Measurements from ENCODE around the gene CFAP57. TPM values are rescaled to one million over a fixed set of nuclear protein-coding genes. Genes with fewer than 3 reads are reported as not detected.

CFAP57 gene
- total RNA-seq, 1 donor, result 0.45 TPM

DNA sequence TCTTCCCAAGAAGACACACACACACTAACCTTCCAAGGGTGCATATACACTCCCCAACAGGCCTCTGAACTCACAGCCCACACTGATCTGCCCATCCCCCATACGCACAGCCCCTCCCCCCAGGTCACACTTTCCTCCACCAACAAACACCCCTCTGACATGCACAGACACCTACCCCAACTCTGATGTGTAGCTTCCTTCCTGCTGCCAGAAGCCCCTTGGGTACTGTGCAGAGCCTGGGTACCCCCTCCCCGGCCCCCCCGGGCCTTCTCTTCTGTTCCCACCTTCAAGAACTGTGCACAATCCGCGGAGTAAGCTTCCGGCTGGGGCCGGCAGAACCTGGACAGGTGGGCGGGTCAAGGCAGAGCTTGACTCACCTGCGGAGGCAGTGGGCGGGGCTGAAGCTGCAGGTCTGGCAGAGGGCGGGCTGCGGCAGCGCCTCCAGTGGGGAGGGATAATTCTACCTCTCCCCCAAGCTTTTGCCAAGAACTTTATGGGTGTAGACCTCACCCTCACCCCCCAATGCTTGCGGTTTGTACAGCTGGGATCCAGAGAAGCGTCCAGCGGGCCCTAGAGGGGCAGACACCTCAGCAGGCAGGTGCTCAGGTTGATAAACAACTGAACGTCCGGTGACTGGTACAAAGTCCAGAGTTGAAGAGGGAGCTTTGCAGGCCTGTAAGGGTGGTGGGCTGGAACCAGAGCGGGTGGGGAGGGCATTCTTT, 113.3 kb downstream of the CFAP57 start, which contains the start of gene C1orf210:
Gene C1orf210 (minus strand): TSS at position 313 of the 722 bp plus-strand sequence. CDS start 2,311 bp downstream, outside the sequence.
- H3K4me3 ChIP-seq (ENCODE audit: low read depth, low read length), result no peak within 1 kb of the TSS
- TF ChIP-seq, protein P1, sequence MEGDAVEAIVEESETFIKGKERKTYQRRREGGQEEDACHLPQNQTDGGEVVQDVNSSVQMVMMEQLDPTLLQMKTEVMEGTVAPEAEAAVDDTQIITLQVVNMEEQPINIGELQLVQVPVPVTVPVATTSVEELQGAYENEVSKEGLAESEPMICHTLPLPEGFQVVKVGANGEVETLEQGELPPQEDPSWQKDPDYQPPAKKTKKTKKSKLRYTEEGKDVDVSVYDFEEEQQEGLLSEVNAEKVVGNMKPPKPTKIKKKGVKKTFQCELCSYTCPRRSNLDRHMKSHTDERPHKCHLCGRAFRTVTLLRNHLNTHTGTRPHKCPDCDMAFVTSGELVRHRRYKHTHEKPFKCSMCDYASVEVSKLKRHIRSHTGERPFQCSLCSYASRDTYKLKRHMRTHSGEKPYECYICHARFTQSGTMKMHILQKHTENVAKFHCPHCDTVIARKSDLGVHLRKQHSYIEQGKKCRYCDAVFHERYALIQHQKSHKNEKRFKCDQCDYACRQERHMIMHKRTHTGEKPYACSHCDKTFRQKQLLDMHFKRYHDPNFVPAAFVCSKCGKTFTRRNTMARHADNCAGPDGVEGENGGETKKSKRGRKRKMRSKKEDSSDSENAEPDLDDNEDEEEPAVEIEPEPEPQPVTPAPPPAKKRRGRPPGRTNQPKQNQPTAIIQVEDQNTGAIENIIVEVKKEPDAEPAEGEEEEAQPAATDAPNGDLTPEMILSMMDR (IDR thresholded peaks at IDR 0.05; ENCODE audit: insufficient read depth, low read length), result no peak
- DNase-seq (ENCODE audit: low read depth), result no peak

DNA sequence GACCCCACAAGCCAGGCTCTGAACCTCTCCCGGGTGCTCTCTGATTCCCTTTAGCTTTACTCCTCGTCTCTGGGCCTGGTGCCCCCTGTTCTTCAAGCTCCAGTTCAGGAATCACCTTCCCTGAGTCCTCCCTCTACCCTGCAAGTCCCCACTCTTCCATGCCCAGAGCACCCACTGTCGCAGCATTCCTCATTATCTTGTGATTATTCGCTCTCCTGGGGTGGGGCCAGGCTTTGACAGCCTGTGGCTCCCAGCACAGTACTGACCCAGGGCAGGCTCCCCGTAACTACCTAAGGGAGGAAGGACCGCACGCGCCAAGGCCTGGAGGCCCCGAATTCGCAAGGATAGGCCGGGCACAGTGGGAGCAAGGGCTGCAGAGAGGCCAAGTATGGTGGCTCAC, 114.0 kb downstream of the CFAP57 start:
- no peak overlapping the region for H3K4me3 ChIP-seq (ENCODE audit: low read depth, low read length)
- no peak for DNase-seq (ENCODE audit: low read depth)
- TF ChIP-seq, protein P1 (IDR thresholded peaks at IDR 0.05; ENCODE audit: insufficient read depth, low read length), result no peak

DNA sequence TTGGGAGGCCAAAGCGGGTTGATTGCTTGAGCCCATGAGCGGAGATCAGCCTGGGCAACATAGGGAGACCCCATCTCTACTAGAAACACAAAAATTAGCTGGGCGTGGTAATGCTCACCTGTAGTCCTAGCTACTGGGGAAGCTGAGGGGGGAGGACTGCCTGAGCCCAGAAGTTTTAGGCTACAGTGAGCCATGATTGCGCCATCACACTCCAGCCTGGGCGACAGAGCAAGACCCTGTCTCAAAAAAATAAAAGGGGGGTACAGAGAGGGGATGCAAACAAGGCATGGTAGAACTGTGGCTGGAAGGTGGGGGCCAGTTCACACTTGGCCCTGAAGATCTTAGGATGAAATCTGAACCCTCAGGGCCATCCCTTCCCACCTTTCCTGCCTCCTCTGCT, 114.4 kb downstream of the CFAP57 start:
- no peak for DNase-seq (ENCODE audit: low read depth)
- H3K4me3 ChIP-seq (ENCODE audit: low read depth, low read length), result no peak overlapping the region
- TF ChIP-seq, protein P1 (IDR thresholded peaks at IDR 0.05; ENCODE audit: insufficient read depth, low read length), result no peak

DNA sequence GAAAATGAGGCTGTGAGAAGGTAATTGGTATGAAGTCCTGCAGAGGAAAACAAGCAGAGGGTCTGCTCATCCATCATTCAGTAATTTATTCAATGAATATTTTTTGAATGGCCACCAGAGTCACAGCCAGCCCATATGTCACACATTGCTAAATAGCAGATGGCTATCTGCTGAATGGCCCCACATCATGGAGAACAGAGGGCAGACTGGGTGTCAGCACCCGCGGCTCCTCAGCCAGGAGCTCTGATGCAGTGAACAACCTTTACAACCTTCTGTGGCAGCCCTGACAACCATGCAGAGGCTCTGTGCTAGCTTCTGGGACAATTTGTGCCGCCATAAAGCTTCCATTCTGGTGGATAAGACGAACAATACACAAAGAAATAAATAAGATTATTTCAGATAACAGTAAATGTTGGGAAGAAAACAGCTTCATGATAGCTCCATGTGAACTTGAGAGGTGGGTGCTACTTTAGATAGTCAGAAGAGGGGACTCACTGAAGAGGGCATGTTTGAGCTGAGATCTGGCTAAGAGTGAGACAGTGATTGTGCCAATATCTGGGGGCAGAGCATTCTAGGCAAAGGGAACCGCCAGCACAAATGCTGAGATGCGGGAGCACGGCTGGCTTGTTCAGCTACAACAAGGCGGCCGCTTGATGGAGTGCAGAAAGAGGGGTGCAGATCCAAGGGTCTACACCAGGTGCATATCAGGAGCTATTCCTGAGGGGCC, 116.1 kb downstream of the CFAP57 start:
- DNase-seq (ENCODE audit: low read depth), result no peak
- H3K4me3 ChIP-seq (ENCODE audit: low read depth, low read length), result no peak overlapping the region
- TF ChIP-seq, protein P1 (IDR thresholded peaks at IDR 0.05; ENCODE audit: insufficient read depth, low read length), result no peak

DNA sequence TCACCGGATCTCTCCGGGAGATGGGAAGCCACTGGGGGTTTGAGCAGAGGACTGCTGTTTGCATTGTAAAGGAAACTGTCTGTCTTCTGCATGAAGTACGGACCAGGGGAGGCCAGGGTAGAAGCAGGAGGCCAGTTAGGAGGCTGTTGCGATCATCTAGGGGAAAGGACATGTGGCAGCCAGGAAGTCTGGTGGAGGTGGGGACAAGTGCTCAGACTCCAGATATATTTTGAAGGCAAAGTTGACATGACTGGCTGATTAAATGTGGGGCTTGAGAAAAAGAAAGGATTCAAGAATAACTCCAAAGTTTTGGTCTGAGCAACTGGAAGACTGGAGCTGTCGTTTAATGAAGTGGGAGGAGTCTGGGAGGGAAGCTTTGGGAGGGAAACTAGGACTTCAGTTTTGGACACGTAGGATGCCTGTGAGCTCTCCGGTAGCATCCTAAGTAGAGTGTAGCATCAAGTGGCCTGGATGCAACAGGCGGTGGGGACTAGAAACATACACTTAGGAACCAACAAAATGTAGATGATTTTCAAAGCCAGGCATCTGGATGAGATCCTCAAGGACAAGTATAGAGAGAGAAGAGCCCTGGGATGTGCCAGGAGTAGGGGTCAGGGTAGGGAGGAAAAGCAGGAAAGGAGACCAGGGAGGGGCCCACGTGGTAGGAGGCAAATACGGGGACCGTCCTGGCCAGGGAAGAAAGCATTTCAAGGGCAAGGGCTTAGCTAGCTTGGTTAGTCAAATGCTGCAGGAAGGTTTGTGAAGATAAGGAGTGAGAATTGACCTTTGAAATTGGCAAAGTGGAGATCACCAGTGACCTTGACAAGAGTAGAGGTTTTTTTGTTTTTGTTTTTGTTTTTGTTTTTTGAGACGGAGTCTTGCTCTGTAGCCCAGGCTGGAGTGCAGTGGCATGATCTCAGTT, 116.9 kb downstream of the CFAP57 start:
- TF ChIP-seq, protein P1 (IDR thresholded peaks at IDR 0.05; ENCODE audit: insufficient read depth, low read length), result no peak
- DNase-seq (ENCODE audit: low read depth), result no peak
- H3K4me3 ChIP-seq (ENCODE audit: low read depth, low read length), result no peak overlapping the region

DNA sequence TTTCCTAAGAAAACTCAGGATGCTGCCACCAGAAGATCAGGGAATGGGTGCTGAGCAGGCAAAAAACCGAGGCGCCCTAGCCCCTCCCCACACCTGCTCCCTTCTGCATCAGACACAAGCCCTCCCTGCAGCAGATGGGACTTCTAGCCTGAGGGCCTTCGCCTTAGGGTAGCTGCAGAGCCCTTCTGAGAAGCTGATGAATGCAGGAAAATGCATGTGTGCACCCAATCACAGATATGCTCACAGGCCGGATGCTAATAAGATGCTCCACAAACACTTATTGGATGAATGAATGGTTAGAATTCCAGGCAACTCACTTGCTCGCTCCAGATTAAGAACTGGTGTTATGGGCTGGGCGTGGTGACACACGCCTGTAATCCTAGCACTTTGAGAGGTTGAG, 120.1 kb downstream of the CFAP57 start:
- no peak for DNase-seq (ENCODE audit: low read depth)
- TF ChIP-seq, protein P1 (IDR thresholded peaks at IDR 0.05; ENCODE audit: insufficient read depth, low read length), result no peak
- H3K4me3 ChIP-seq (ENCODE audit: low read depth, low read length), result no peak overlapping the region

Data from fibroblast of the aortic adventitia (primary cell).